OCI-LY1 (cell line): ENCODE data around the gene SIK2.

Experiments
- H2AFZ ChIP-seq: fragments of 200-600 bp; sonication (generic), shearing (Covaris generic); 2 replicates; pipeline ENCODE4 v1.6.0; 2014; ENCODE audit warnings: antibody characterized with exemption, mild to moderate bottlenecking, low read length
- H3F3A ChIP-seq: fragments of 200-600 bp; sonication (generic), shearing (Covaris generic); 2 replicates; pipeline ENCODE4 v1.6.0; 2014; ENCODE audit warnings: mild to moderate bottlenecking, antibody characterized with exemption, low read length, moderate library complexity; ENCODE audit not compliant: insufficient read depth
- H3K27ac ChIP-seq: fragments of 200-600 bp; sonication (generic); 2 replicates; pipeline ENCODE4 v1.5.1; 2014; ENCODE audit warnings: low read length, mixed run types, mild to moderate bottlenecking, low read depth; ENCODE audit not compliant: poor library complexity, severe bottlenecking
- H3K27me3 ChIP-seq: fragments of 200-600 bp; sonication (generic); 2 replicates; pipeline ENCODE4 v1.6.0; 2014; ENCODE audit warnings: antibody characterized with exemption, mild to moderate bottlenecking, low read length, moderate library complexity; ENCODE audit not compliant: insufficient read depth
- H3K36me3 ChIP-seq: fragments of 200-600 bp; sonication (generic); 2 replicates; pipeline ENCODE4 v1.6.1; 2014; ENCODE audit warnings: mild to moderate bottlenecking, antibody characterized with exemption, low read length, moderate library complexity, mixed read lengths; ENCODE audit not compliant: insufficient read depth
- H3K4me1 ChIP-seq: fragments of 200-600 bp; sonication (generic); 2 replicates; pipeline ENCODE4 v1.5.1; 2014; ENCODE audit warnings: mild to moderate bottlenecking, low read length, moderate library complexity; ENCODE audit not compliant: insufficient read depth, severe bottlenecking
- H3K4me2 ChIP-seq: fragments of 200-600 bp; sonication (generic), shearing (Covaris generic); 2 replicates; pipeline ENCODE4 v1.6.1; 2014; ENCODE audit warnings: low read length
- H3K4me3 ChIP-seq: fragments of 200-600 bp; sonication (generic); 2 replicates; pipeline ENCODE4 v1.5.1; 2014; ENCODE audit warnings: low read length, low read depth, mild to moderate bottlenecking, mixed read lengths; ENCODE audit not compliant: poor library complexity, severe bottlenecking
- H3K79me2 ChIP-seq: fragments of 200-600 bp; shearing (Covaris generic); 2 replicates; pipeline ENCODE4 v1.6.1; 2016; ENCODE audit warnings: mixed run types, low read length, mixed read lengths; ENCODE audit not compliant: insufficient read depth
- H3K9ac ChIP-seq: fragments of 200-600 bp; sonication (generic), shearing (Covaris generic); 2 replicates; pipeline ENCODE4 v1.6.1; 2014; ENCODE audit warnings: mild to moderate bottlenecking, low read length, mixed read lengths
- H3K9me2 ChIP-seq: fragments of 200-600 bp; sonication (generic), shearing (Covaris generic); 2 replicates; pipeline ENCODE4 v1.6.1; 2014; ENCODE audit warnings: low read depth, mild to moderate bottlenecking, low read length, mixed read lengths
- H3K9me3 ChIP-seq: fragments of 200-600 bp; shearing (Covaris generic); 2 replicates; pipeline ENCODE4 v1.6.1; 2014; ENCODE audit warnings: low read length, mixed read lengths
- H4K20me1 ChIP-seq: fragments of 200-600 bp; sonication (generic), shearing (Covaris generic); 2 replicates; pipeline ENCODE4 v1.6.0; 2016; ENCODE audit warnings: mild to moderate bottlenecking, low read length; ENCODE audit not compliant: insufficient read depth
- CTCF ChIP-seq: fragments of 200-600 bp; sonication (generic), shearing (Covaris generic); IDR thresholded peaks from 2 replicates; pipeline ENCODE4 v1.5.1; 2017; ENCODE audit warnings: mild to moderate bottlenecking, antibody characterized with exemption, low read length, moderate library complexity, mixed read lengths
- EZH2 ChIP-seq: fragments of 200-600 bp; sonication (generic), shearing (Covaris generic); IDR thresholded peaks from 2 replicates; pipeline ENCODE4 v1.8.0; 2017; ENCODE audit warnings: borderline replicate concordance, mixed run types, mild to moderate bottlenecking, antibody characterized with exemption, low read length, moderate library complexity, mixed read lengths

The SIK2 gene

GRCh38 chr11:111627591-111627990 lies 25.3 kb downstream of the SIK2 start:
- TF ChIP-seq CTCF = no peak
- no peak for TF ChIP-seq EZH2
- Histone ChIP-seq H3K4me3 (no peak overlapping the region), H3K4me1 (no peaks in the 10 kb centered on the region), H3K27me3 (no peaks in the 10 kb centered on the region), H3K9me2 (no peaks in the 10 kb centered on the region), H3K36me3 (peaks cover 51% of the 10 kb centered on the region), H3K9ac (no peak overlapping the region), H3K79me2 (no peaks in the 10 kb centered on the region), H4K20me1 (no peaks in the 10 kb centered on the region), H3K27ac (no peak overlapping the region), H3K9me3 (peaks cover 8% of the 10 kb centered on the region), H3F3A (no peaks in the 10 kb centered on the region), H3K4me2 (no peak overlapping the region), H2AFZ (no peak overlapping the region)

- Histone ChIP-seq H4K20me1 (no peaks in the 10 kb centered on the region), H3K4me2 (no peak overlapping the region), H2AFZ (no peak overlapping the region), H3K9ac (no peak overlapping the region), H3K9me2 (no peaks in the 10 kb centered on the region), H3K4me1 (no peaks in the 10 kb centered on the region), H3F3A (no peaks in the 10 kb centered on the region), H3K4me3 (no peak overlapping the region), H3K79me2 (no peaks in the 10 kb centered on the region), H3K36me3 (peaks cover 36% of the 10 kb centered on the region), H3K9me3 (no peaks in the 10 kb centered on the region), H3K27me3 (no peaks in the 10 kb centered on the region), H3K27ac (no peak overlapping the region)
- TF ChIP-seq EZH2 (no peak), CTCF (no peak)
Measured at GRCh38 chr11:111629499-111629898, 27.2 kb downstream of the SIK2 start.

GRCh38 chr11:111631024-111631665 lies 28.9 kb downstream of the SIK2 start:
- Histone ChIP-seq H3K4me1 (no peaks in the 10 kb centered on the region), H3K9ac (no peak overlapping the region), H3K9me2 (no peaks in the 10 kb centered on the region), H3K79me2 (no peaks in the 10 kb centered on the region), H3F3A (no peaks in the 10 kb centered on the region), H4K20me1 (no peaks in the 10 kb centered on the region), H3K4me2 (no peak overlapping the region), H3K27me3 (no peaks in the 10 kb centered on the region), H2AFZ (no peak overlapping the region), H3K4me3 (no peak overlapping the region), H3K27ac (no peak overlapping the region), H3K9me3 (no peaks in the 10 kb centered on the region), H3K36me3 (peaks cover 31% of the 10 kb centered on the region)
- TF ChIP-seq CTCF (no peak), EZH2 (no peak)
